NCI-H2171 treated with DMSO at 0.1 percent for 48 hours (cell line): ENCODE data around the gene BLCAP.
A peak's percentile ranks its signal among the peaks of the same experiment; 100 is the strongest.
"Not testable (repeated sequence)": the region's sequence is repeated elsewhere in the genome, so short reads cannot be mapped to it uniquely, and the experiment has no call there.

ENCODE experiments used
- DNase-seq: peaks from one replicate; lab custom pipeline; 2025; lab: John Stamatoyannopoulos, UW

BLCAP gene

GRCh38 chr20:37515876-37516275, 11.8 kb downstream of the BLCAP start:
- DNase-seq: no peak

- DNase-seq: no peak
These were observed 13.8 kb downstream of the BLCAP start for GRCh38 chr20:37513779-37514359.

GRCh38 chr20:37511610-37512275, 15.9 kb downstream of the BLCAP start:
- DNase-seq: peak; percentile 70

- no peak for DNase-seq
These were observed 17.4 kb downstream of the BLCAP start for GRCh38 chr20:37510226-37510625.

GRCh38 chr20:37506152-37506725, 21.4 kb downstream of the BLCAP start:
- no peak for DNase-seq

GRCh38 chr20:37505263-37506151, 22.2 kb downstream of the BLCAP start:
- peak; percentile 32 for DNase-seq

GRCh38 chr20:37504404-37505096, 23.1 kb downstream of the BLCAP start:
- peak; percentile 36 for DNase-seq

- DNase-seq: no peak
These were observed 24.3 kb downstream of the BLCAP start for GRCh38 chr20:37503256-37503927.

GRCh38 chr20:37502654-37503053, 25.0 kb downstream of the BLCAP start:
- DNase-seq: no peak

GRCh38 chr20:37501940-37502339, 25.7 kb downstream of the BLCAP start:
- no peak for DNase-seq

- DNase-seq: no peak
These were observed 27.4 kb downstream of the BLCAP start for GRCh38 chr20:37500311-37500710.

- DNase-seq: no peak
These were observed 29.5 kb downstream of the BLCAP start for GRCh38 chr20:37498066-37498665.

- no peak for DNase-seq
These were observed 32.9 kb downstream of the BLCAP start for GRCh38 chr20:37494796-37495195.

- no peak for DNase-seq
These were observed 33.4 kb downstream of the BLCAP start for GRCh38 chr20:37494301-37494700.

- DNase-seq: no peak
These were observed 34.7 kb downstream of the BLCAP start for GRCh38 chr20:37492945-37493344.

GRCh38 chr20:37492096-37492625, 35.5 kb downstream of the BLCAP start:
- DNase-seq: no peak

- no peak for DNase-seq
These were observed 36.9 kb downstream of the BLCAP start for GRCh38 chr20:37490663-37491350.

GRCh38 chr20:37486209-37486608, 41.5 kb downstream of the BLCAP start:
- not testable (repeated sequence) for DNase-seq

GRCh38 chr20:37484331-37484730, 43.3 kb downstream of the BLCAP start:
- DNase-seq: no peak

GRCh38 chr20:37481610-37482009, 46.1 kb downstream of the BLCAP start:
- no peak for DNase-seq
